ENCODE data around the gene IL17RB.

IL17RB gene

DNA sequence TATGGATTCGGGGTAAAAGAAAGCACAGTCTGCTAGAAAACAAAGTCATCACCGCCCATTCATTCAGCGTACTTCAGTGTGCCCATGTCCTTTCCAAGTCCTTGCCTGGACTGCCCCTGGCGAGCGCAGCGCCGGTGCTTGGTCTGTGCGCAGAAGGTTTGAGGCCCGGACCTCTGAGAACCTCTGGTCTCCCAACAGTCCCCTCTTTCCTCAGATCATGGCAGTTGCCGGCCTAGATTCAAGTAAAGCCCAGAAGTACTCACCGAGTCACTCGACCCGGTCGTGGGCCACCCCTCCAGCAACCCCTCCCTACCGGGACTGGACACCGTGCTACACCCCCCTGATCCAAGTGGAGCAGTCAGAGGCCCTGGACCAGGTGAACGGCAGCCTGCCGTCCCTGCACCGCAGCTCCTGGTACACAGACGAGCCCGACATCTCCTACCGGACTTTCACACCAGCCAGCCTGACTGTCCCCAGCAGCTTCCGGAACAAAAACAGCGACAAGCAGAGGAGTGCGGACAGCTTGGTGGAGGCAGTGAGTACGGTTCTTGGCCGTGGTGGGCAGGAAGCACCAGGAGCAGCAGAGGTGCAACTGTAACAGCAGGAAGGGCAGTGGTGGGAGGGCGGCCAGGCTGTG, 36.5 kb upstream of the IL17RB start:
- TF ChIP-seq, protein P1, sequence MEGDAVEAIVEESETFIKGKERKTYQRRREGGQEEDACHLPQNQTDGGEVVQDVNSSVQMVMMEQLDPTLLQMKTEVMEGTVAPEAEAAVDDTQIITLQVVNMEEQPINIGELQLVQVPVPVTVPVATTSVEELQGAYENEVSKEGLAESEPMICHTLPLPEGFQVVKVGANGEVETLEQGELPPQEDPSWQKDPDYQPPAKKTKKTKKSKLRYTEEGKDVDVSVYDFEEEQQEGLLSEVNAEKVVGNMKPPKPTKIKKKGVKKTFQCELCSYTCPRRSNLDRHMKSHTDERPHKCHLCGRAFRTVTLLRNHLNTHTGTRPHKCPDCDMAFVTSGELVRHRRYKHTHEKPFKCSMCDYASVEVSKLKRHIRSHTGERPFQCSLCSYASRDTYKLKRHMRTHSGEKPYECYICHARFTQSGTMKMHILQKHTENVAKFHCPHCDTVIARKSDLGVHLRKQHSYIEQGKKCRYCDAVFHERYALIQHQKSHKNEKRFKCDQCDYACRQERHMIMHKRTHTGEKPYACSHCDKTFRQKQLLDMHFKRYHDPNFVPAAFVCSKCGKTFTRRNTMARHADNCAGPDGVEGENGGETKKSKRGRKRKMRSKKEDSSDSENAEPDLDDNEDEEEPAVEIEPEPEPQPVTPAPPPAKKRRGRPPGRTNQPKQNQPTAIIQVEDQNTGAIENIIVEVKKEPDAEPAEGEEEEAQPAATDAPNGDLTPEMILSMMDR (IDR thresholded peaks at IDR 0.05), result no peak
- no peak overlapping the region for H3K27ac ChIP-seq
- intact Hi-C loops (cut with DNase I; ENCODE audit: low total_unique reads), result no loop called here

DNA sequence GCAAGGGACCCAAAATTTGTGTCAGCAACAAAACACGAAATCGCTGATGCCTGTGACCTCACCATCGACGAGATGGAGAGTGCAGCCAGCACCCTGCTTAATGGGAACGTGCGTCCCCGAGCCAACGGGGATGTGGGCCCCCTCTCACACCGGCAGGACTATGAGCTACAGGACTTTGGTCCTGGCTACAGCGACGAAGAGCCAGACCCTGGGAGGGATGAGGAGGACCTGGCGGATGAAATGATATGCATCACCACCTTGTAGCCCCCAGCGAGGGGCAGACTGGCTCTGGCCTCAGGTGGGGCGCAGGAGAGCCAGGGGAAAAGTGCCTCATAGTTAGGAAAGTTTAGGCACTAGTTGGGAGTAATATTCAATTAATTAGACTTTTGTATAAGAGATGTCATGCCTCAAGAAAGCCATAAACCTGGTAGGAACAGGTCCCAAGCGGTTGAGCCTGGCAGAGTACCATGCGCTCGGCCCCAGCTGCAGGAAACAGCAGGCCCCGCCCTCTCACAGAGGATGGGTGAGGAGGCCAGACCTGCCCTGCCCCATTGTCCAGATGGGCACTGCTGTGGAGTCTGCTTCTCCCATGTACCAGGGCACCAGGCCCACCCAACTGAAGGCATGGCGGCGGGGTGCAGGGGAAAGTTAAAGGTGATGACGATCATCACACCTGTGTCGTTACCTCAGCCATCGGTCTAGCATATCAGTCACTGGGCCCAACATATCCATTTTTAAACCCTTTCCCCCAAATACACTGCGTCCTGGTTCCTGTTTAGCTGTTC, 35.0 kb upstream of the IL17RB start:
- Histone ChIP-seq H3K27ac (no peak overlapping the region), H3K36me3 (peaks cover 0 to 7% (median 0%) of the 10 kb centered on the region in 3 donors), H3K9me3 (no peaks in the 10 kb centered on the region), H3K4me1 (peaks cover 0 to 7% (median 5%) of the 10 kb centered on the region in 4 donors), H3K27me3 (no peaks in the 10 kb centered on the region), H3K4me3 (no peak overlapping the region)
- intact Hi-C loops (cut with DNase I; ENCODE audit: low total_unique reads), result no loop called here
- DNase-seq, result no peak
- TF ChIP-seq, protein P1 (IDR thresholded peaks at IDR 0.05), result no peak

More for the DNA sequence above, 36.5 kb upstream of the IL17RB start:
- no peak overlapping the region for H3K4me3 ChIP-seq
- DNase-seq, result peak in 1 of 2 donors; percentile 45
- no peaks in the 10 kb centered on the region for H3K27me3 ChIP-seq
- no peaks in the 10 kb centered on the region for H3K9me3 ChIP-seq
- H3K36me3 ChIP-seq, result peaks cover 0 to 2% (median 0%) of the 10 kb centered on the region in 3 donors
- peaks cover 0 to 16% (median 12%) of the 10 kb centered on the region in 4 donors for H3K4me1 ChIP-seq

GRCh38 chr3:53812434-53812833, 33.9 kb upstream of the IL17RB start:
- peak in 1 of 2 donors; percentile 15 for DNase-seq
- Histone ChIP-seq H3K4me3 (no peak overlapping the region), H3K36me3 (peaks cover 0 to 14% (median 0%) of the 10 kb centered on the region in 3 donors), H3K27ac (no peak overlapping the region), H3K9me3 (no peaks in the 10 kb centered on the region), H3K27me3 (no peaks in the 10 kb centered on the region), H3K4me1 (no peaks in the 10 kb centered on the region)
- intact Hi-C loops (cut with DNase I; ENCODE audit: low total_unique reads), result no loop called here
- TF ChIP-seq, protein P1 (IDR thresholded peaks at IDR 0.05), result no peak

DNA sequence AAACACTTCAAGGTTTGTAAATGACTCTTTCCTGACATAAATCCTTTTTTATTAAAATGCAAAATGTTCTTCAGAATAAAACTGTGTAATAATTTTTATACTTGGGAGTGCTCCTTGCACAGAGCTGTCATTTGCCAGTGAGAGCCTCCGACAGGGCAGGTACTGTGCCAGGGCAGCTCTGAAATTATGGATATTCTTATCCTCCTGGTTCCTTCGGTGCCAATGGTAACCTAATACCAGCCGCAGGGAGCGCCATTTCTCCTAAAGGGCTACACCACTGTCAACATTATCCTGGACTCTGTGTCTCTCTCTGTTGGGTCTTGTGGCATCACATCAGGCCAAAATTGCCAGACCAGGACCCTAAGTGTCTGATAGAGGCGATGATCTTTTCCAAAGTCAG, 33.1 kb upstream of the IL17RB start:
- H3K27me3 ChIP-seq, result no peaks in the 10 kb centered on the region
- H3K4me1 ChIP-seq, result no peaks in the 10 kb centered on the region
- no peak overlapping the region for H3K4me3 ChIP-seq
- no peaks in the 10 kb centered on the region for H3K9me3 ChIP-seq
- H3K36me3 ChIP-seq, result peaks cover 0 to 22% (median 0%) of the 10 kb centered on the region in 3 donors
- H3K27ac ChIP-seq, result no peak overlapping the region
- TF ChIP-seq, protein P1 (IDR thresholded peaks at IDR 0.05), result no peak
- peak in 1 of 2 donors; percentile 39 for DNase-seq
- intact Hi-C loops (cut with DNase I; ENCODE audit: low total_unique reads), result no loop called here

DNA sequence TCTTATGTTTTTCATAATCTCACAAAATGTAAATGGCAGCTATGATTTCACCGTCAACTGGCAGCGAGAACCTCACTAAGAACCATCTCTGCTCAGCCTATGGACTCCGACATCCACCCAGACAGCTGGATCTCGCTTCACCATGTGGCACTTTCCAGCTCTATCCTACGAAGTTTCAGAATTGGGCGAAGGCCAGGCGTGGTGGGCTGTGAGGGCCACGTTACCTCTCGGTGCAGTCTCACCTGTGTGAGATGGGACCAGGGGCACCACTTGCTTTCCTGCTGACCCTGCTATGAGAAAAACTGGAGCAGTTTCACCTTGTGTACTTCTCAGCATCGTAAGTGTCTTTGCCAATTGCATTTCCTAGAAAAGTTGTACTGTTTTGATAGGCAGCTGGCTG, 32.5 kb upstream of the IL17RB start:
- Histone ChIP-seq H3K27me3 (no peaks in the 10 kb centered on the region), H3K36me3 (peaks cover 0 to 28% (median 0%) of the 10 kb centered on the region in 3 donors), H3K4me3 (no peak overlapping the region), H3K4me1 (no peaks in the 10 kb centered on the region), H3K9me3 (no peaks in the 10 kb centered on the region), H3K27ac (no peak overlapping the region)
- TF ChIP-seq, protein P1 (IDR thresholded peaks at IDR 0.05), result no peak
- DNase-seq, result peak; percentile 3 to 5
- intact Hi-C loops (cut with DNase I; ENCODE audit: low total_unique reads), result no loop called here

Data from tibial artery (tissue), 4 donors.